ENCODE measurements around the gene DLGAP1.

- TF ChIP-seq TAF1 (IDR thresholded peaks at IDR 0.05; ENCODE audit: borderline replicate concordance, low read depth, low read length) = no peak
- no peak for TF ChIP-seq CTCF (IDR thresholded peaks at IDR 0.05)
- TF ChIP-seq GABPA (IDR thresholded peaks at IDR 0.05; ENCODE audit: low read depth) = no peak
- TF ChIP-seq REST (IDR thresholded peaks at IDR 0.05; ENCODE audit: low read depth, low read length) = no peak
- no peak for TF ChIP-seq JUND (IDR thresholded peaks at IDR 0.05)
- no peak for TF ChIP-seq SMC3 (IDR thresholded peaks at IDR 0.05; ENCODE audit: low read depth, low read length)
- no peak for TF ChIP-seq ZBTB33 (IDR thresholded peaks at IDR 0.05; ENCODE audit: borderline replicate concordance, low read depth)
- no peak for TF ChIP-seq CHD2 (IDR thresholded peaks at IDR 0.05; ENCODE audit: low read length, partially characterized antibody)
- no peak for TF ChIP-seq EP300 (IDR thresholded peaks at IDR 0.05; ENCODE audit: borderline replicate concordance in 1 of 2, low read depth in 1 of 2, low read length in 1 of 2)
Observed at GRCh38 chr18:3867236-3867635, 587.9 kb downstream of the DLGAP1 start.
